ENCODE data around the gene RIN3. TPM values are rescaled to one million over a fixed set of nuclear protein-coding genes. Genes with fewer than 3 reads are reported as not detected.

The RIN3 gene
- total RNA-seq, 1 experiment from 2014 or later: 4.8 TPM

- H3K9me3 ChIP-seq (ENCODE audit: low read length): no peaks in the 10 kb centered on the region
- no peak overlapping the region for H2AFZ ChIP-seq (ENCODE audit: low read length)
- TF ChIP-seq EZH2phosphoT487 (IDR thresholded peaks at IDR 0.05; ENCODE audit: borderline replicate concordance, low read length) (no peak), CTCF (conservative IDR thresholded peaks at IDR 0.05; ENCODE audit: low read depth, low read length) (no peak), EZH2 (IDR thresholded peaks at IDR 0.05; ENCODE audit: low read length, unreplicated experiment) (no peak)
- H3K4me3 ChIP-seq (ENCODE audit: low read length): no peak overlapping the region
- H3K9ac ChIP-seq (ENCODE audit: low read length): no peak overlapping the region
- no peaks in the 10 kb centered on the region for H3K27me3 ChIP-seq (ENCODE audit: low read length)
- peak overlapping the region; percentile 78 for H3K4me2 ChIP-seq (ENCODE audit: low read length)
- peak; percentile 64 for DNase-seq
- peak overlapping the region; percentile 96 for H3K27ac ChIP-seq (ENCODE audit: low read length)
- no peaks in the 10 kb centered on the region for H4K20me1 ChIP-seq (ENCODE audit: low read length)
- ATAC-seq: no peak
- peaks cover 23% of the 10 kb centered on the region for H3F3A ChIP-seq (ENCODE audit: low read length, unreplicated experiment)
- H3K36me3 ChIP-seq (ENCODE audit: low read depth, low read length): no peaks in the 10 kb centered on the region
- no peaks in the 10 kb centered on the region for H3K79me2 ChIP-seq (ENCODE audit: low read length)
- CTCF ChIA-PET: no interaction called here
- H3K9me2 ChIP-seq (replicated peaks; ENCODE audit: low read length): no peaks in the 10 kb centered on the region
- H3K4me1 ChIP-seq (ENCODE audit: insufficient read depth, low read length): peaks cover 59% of the 10 kb centered on the region
- no TSS peak for BruUV-seq (replicated peaks)
- POLR2A ChIA-PET (ENCODE audit: unreplicated experiment): no interaction called here
- intact Hi-C loops (cut with micrococcal nuclease): no loop called here
These were observed 97.3 kb downstream of the RIN3 start for GRCh38 chr14:92610849-92611271.

- no peaks in the 10 kb centered on the region for H3K9me2 ChIP-seq (replicated peaks; ENCODE audit: low read length)
- TF ChIP-seq EZH2 (IDR thresholded peaks at IDR 0.05; ENCODE audit: low read length, unreplicated experiment) (no peak), CTCF (conservative IDR thresholded peaks at IDR 0.05; ENCODE audit: low read depth, low read length) (peak; percentile 91)
- DNase-seq (peak; percentile 44), ATAC-seq (no peak)
- no peak overlapping the region for H3K9ac ChIP-seq (ENCODE audit: low read length)
- peaks cover 15% of the 10 kb centered on the region for H3F3A ChIP-seq (ENCODE audit: low read length, unreplicated experiment)
- no peaks in the 10 kb centered on the region for H3K79me2 ChIP-seq (ENCODE audit: low read length)
- no peaks in the 10 kb centered on the region for H4K20me1 ChIP-seq (ENCODE audit: low read length)
- H3K27me3 ChIP-seq (ENCODE audit: low read length): no peaks in the 10 kb centered on the region
- no peaks in the 10 kb centered on the region for H3K36me3 ChIP-seq (ENCODE audit: low read depth, low read length)
- POLR2A ChIA-PET (ENCODE audit: unreplicated experiment): interaction anchor here (0.6 kb wide), 1 partner anchor 21 kb away, joined by 13 read pairs; no protein-coding TSS in a partner anchor
- H3K4me3 ChIP-seq (ENCODE audit: low read length): no peak overlapping the region
- H3K9me3 ChIP-seq (ENCODE audit: low read length): no peaks in the 10 kb centered on the region
- no peak overlapping the region for H3K27ac ChIP-seq (ENCODE audit: low read length)
- CTCF ChIA-PET: interaction anchor here (0.5 kb wide), 1 partner anchor 57 kb away, joined by 3 read pairs; no protein-coding TSS in a partner anchor
- no TSS peak for BruUV-seq (replicated peaks)
- H2AFZ ChIP-seq (ENCODE audit: low read length): no peak overlapping the region
- intact Hi-C loops (cut with micrococcal nuclease): no loop called here
- H3K4me2 ChIP-seq (ENCODE audit: low read length): no peak overlapping the region
- peaks cover 41% of the 10 kb centered on the region for H3K4me1 ChIP-seq (ENCODE audit: insufficient read depth, low read length)
These were observed 99.6 kb downstream of the RIN3 start for GRCh38 chr14:92613008-92613658.

DNA sequence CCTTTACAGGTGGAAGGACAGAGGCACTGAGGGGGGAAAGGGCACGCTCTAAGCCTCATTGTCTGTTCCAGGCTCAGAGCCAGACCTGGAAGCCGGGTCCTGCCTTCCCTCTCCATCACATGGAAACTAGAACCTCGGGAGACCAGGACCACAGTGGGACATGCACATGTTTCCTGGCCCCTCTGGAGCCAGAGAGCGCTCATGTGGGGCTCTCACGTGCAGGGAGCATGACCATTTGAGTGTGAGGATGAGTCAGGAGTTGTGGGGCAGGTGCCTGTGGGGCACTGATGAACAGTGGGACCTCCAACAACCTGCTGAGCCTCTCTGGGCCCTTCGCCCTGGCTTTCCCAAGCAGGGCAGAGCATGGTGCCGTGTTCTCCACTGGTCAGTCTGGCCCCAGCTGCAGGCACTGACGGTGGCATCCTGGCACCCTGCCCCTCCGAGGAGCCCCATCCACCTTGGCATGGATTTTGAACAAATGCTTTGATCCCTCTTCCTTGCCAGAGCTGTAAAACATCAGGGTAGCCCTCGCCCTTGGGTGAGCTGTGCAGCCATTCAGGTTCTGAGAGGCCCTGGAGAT, 100.2 kb downstream of the RIN3 start:
- no peaks in the 10 kb centered on the region for H4K20me1 ChIP-seq (ENCODE audit: low read length)
- ATAC-seq (no peak), DNase-seq (no peak)
- peaks cover 35% of the 10 kb centered on the region for H3K4me1 ChIP-seq (ENCODE audit: insufficient read depth, low read length)
- no peak overlapping the region for H3K9ac ChIP-seq (ENCODE audit: low read length)
- TF ChIP-seq CTCF (conservative IDR thresholded peaks at IDR 0.05; ENCODE audit: low read depth, low read length): no peak
- no peak for TF ChIP-seq EZH2 (IDR thresholded peaks at IDR 0.05; ENCODE audit: low read length, unreplicated experiment)
- no peak for TF ChIP-seq EZH2phosphoT487 (IDR thresholded peaks at IDR 0.05; ENCODE audit: borderline replicate concordance, low read length)
- H3F3A ChIP-seq (ENCODE audit: low read length, unreplicated experiment): peaks cover 9% of the 10 kb centered on the region
- POLR2A ChIA-PET (ENCODE audit: unreplicated experiment): no interaction called here
- H3K9me3 ChIP-seq (ENCODE audit: low read length): no peaks in the 10 kb centered on the region
- no peak overlapping the region for H3K4me2 ChIP-seq (ENCODE audit: low read length)
- no peaks in the 10 kb centered on the region for H3K27me3 ChIP-seq (ENCODE audit: low read length)
- H3K27ac ChIP-seq (ENCODE audit: low read length): no peak overlapping the region
- no peaks in the 10 kb centered on the region for H3K36me3 ChIP-seq (ENCODE audit: low read depth, low read length)
- no peak overlapping the region for H3K4me3 ChIP-seq (ENCODE audit: low read length)
- CTCF ChIA-PET: interaction anchor here (0.5 kb wide), 1 partner anchor 56 kb away, joined by 3 read pairs; no protein-coding TSS in a partner anchor
- no peaks in the 10 kb centered on the region for H3K9me2 ChIP-seq (replicated peaks; ENCODE audit: low read length)
- no peaks in the 10 kb centered on the region for H3K79me2 ChIP-seq (ENCODE audit: low read length)
- no peak overlapping the region for H2AFZ ChIP-seq (ENCODE audit: low read length)
- intact Hi-C loops (cut with micrococcal nuclease): no loop called here
- no TSS peak for BruUV-seq (replicated peaks)

Measured in PC-3 (cell line).